Karpas-422 (cell line): ENCODE results near the gene COL4A2. TPM values are rescaled to one million over a fixed set of nuclear protein-coding genes. Genes with fewer than 3 reads are reported as not detected.
"Not testable (repeated sequence)": the region's sequence is repeated elsewhere in the genome, so short reads cannot be mapped to it uniquely, and the experiment has no call there.

Experiments used
- DNase-seq: peaks from one replicate; pipeline ENCODE4 v3.0.0-alpha.2; 2015
- H2AFZ ChIP-seq: fragments of 200-600 bp; sonication (generic); 2 replicates; pipeline ENCODE4 v1.6.1; 2014; ENCODE audit warnings: antibody characterized with exemption, low read length, mixed read lengths
- H3K27ac ChIP-seq: fragments of 200-600 bp; sonication (generic); 2 replicates; pipeline ENCODE4 v1.5.1; 2014; ENCODE audit warnings: mild to moderate bottlenecking, low read length, moderate library complexity
- H3K27me3 ChIP-seq: fragments of 200-600 bp; sonication (generic); 2 replicates; pipeline ENCODE4 v1.6.1; 2014; ENCODE audit warnings: low read length, mixed read lengths
- H3K36me3 ChIP-seq: fragments of 200-600 bp; sonication (generic); 2 replicates; pipeline ENCODE4 v1.6.1; 2014; ENCODE audit warnings: low read length, mixed read lengths; ENCODE audit not compliant: insufficient read depth
- H3K4me1 ChIP-seq: fragments of 200-600 bp; sonication (generic); 2 replicates; pipeline ENCODE4 v1.6.1; 2014; ENCODE audit warnings: mild to moderate bottlenecking, low read length, mixed read lengths
- H3K4me2 ChIP-seq: fragments of 200-600 bp; sonication (generic); 2 replicates; pipeline ENCODE4 v1.6.1; 2014; ENCODE audit warnings: low read length, low read depth, mild to moderate bottlenecking; ENCODE audit not compliant: poor library complexity, severe bottlenecking
- H3K4me3 ChIP-seq: fragments of 200-600 bp; sonication (generic); 2 replicates; pipeline ENCODE4 v1.5.1; 2014; ENCODE audit warnings: mild to moderate bottlenecking, antibody characterized with exemption, low read length, mixed read lengths
- H3K79me2 ChIP-seq: fragments of 200-600 bp; sonication (generic); 2 replicates; pipeline ENCODE4 v1.6.1; 2014; ENCODE audit warnings: mild to moderate bottlenecking, low read length, mixed read lengths
- H3K9ac ChIP-seq: fragments of 200-600 bp; sonication (generic); 2 replicates; pipeline ENCODE4 v1.6.0; 2014; ENCODE audit warnings: low read length
- H3K9me2 ChIP-seq: fragments of 200-600 bp; sonication (generic), shearing (Covaris generic); replicated peaks from 2 replicates; pipeline ENCODE4 v1.6.0; 2014; ENCODE audit warnings: mild to moderate bottlenecking, low read length, moderate library complexity; ENCODE audit not compliant: insufficient read depth
- H3K9me3 ChIP-seq: fragments of 300-700, 200-600 bp; sonication (generic); 2 replicates; pipeline ENCODE4 v1.6.1; 2014; ENCODE audit warnings: low read length, mixed read lengths
- H4K20me1 ChIP-seq: fragments of 200-600 bp; sonication (generic); 2 replicates; pipeline ENCODE4 v1.6.1; 2014; ENCODE audit warnings: mild to moderate bottlenecking, antibody characterized with exemption, low read length, low read depth; ENCODE audit not compliant: insufficient read depth
- total RNA-seq: library from RNA; depleted of rRNA; stranded (reverse); fragments of >200 nt; shearing (Covaris generic); gene quantifications from 2 replicates; pipeline ENCODE4 v1.2.3, GENCODE V29; 2014; ENCODE audit warnings: low replicate concordance

Gene COL4A2
- total RNA-seq, 1 experiment from 2014 or later, result not detected

DNA sequence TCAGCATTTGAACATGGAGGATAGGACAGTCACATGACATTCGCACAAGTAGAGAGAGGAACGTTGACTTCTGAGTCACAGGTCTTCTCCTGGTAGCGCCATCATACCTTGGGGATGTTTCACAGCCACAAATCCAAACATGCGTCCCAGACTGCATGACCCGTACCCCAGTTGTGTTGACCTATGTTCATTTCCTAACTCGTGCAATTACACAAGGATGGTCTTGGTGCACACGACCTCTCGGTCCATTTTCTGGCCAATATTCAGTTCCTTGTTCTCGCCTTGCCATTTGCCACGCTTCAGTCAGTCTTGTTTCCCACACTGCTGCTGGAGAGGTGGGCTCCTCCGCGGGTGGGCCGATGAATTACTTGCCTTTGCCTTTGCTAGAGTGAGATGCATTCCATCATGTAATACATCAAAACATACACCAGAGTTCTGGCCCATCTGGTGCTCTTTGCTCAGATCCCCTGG lies 87.3 kb downstream of the COL4A2 start:
- Histone ChIP-seq H3K4me1 (no peaks in the 10 kb centered on the region), H3K4me3 (no peak overlapping the region), H3K27ac (no peak overlapping the region), H3K9me2 (no peaks in the 10 kb centered on the region), H3K79me2 (no peaks in the 10 kb centered on the region), H4K20me1 (no peaks in the 10 kb centered on the region), H3K27me3 (0 out of 2 replicates have a peak, but pooled peaks cover 1% of the 10 kb centered on the region), H3K4me2 (no peak overlapping the region), H3K36me3 (no peaks in the 10 kb centered on the region), H2AFZ (no peak overlapping the region), H3K9ac (no peak overlapping the region), H3K9me3 (no peaks in the 10 kb centered on the region)
- DNase-seq, result no peak

DNA sequence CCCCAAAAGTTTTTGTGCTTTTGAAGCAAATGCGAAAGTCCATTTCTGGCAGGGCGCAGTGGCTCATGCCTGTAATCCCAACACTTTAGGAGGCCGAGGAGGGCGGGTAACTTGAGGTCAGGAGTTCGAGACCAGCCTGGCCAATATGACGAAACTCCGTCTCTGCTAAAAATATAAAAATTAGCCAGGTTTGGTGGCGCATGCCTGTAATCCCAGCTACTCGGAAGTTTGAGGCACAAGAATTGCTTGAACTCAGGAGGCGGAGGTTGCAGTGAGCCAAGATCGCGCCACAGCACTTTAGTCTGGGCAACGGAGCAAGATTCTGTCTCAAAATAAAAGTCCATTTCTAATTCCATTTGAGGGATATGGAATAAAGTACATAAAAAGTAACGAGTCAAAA lies 88.5 kb downstream of the COL4A2 start:
- not testable (repeated sequence) for H3K27ac ChIP-seq, H3K4me3 ChIP-seq

DNA sequence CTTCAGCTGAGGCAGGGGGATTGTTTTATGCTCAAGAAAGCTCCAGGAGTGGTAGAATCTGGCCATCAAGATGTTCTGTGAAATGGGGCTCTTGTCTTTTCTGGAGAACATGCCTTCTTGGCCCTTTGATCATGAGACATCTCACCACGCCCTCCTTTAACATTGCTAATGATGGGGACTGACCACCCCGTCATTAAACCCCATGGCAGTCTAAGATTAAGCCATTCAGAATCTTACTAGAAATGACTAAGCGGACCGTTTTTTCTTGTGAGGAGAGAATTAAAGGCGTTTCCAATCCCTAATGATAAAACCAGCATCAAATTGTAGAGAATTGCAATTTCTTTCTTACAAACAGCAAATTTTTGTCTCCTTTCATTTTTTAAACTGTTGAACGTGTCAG lies 89.4 kb downstream of the COL4A2 start:
- H3K9me2 ChIP-seq, result no peaks in the 10 kb centered on the region
- H3K27ac ChIP-seq, result no peak overlapping the region
- no peak overlapping the region for H3K9ac ChIP-seq
- no peaks in the 10 kb centered on the region for H3K4me1 ChIP-seq
- no peak overlapping the region for H3K4me3 ChIP-seq
- H3K27me3 ChIP-seq, result 0 out of 2 replicates have a peak, but pooled peaks cover 2% of the 10 kb centered on the region
- no peaks in the 10 kb centered on the region for H3K36me3 ChIP-seq
- no peaks in the 10 kb centered on the region for H3K79me2 ChIP-seq
- no peaks in the 10 kb centered on the region for H4K20me1 ChIP-seq
- no peak overlapping the region for H3K4me2 ChIP-seq
- no peak overlapping the region for H2AFZ ChIP-seq
- no peak for DNase-seq
- no peaks in the 10 kb centered on the region for H3K9me3 ChIP-seq

More for the DNA sequence above, 88.5 kb downstream of the COL4A2 start:
- H2AFZ ChIP-seq, H3K9me3 ChIP-seq, DNase-seq, H3K9me2 ChIP-seq, H4K20me1 ChIP-seq, H3K9ac ChIP-seq, H3K79me2 ChIP-seq, H3K4me2 ChIP-seq, H3K27me3 ChIP-seq, H3K4me1 ChIP-seq, H3K36me3 ChIP-seq: not testable (repeated sequence)

DNA sequence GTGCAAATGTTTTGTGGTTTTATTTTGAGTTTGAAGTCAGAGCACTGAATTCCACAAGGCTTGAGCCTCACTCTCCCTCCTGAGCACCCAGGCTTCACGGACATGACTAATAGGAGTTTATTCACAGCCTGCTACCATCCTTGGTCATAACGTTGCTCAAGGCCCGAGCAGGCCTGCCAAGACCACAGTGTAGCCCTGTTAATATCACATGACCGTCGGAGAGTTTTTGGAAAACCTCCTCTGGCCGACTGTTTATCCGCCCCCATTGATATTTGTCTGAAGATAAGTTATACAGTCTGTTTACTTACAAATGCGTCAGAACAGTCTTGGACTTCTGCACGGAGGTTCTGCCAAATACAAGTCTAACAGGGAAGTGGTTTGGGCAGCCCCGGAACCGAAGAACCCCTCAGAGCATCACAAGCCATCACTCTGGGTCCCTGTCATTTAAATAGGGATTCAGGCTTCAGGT lies 89.9 kb downstream of the COL4A2 start:
- no peak overlapping the region for H3K4me3 ChIP-seq
- H3K79me2 ChIP-seq, result no peaks in the 10 kb centered on the region
- no peaks in the 10 kb centered on the region for H3K9me2 ChIP-seq
- H3K4me2 ChIP-seq, result no peak overlapping the region
- no peak overlapping the region for H3K9ac ChIP-seq
- H4K20me1 ChIP-seq, result no peaks in the 10 kb centered on the region
- 0 out of 2 replicates have a peak, but pooled peaks cover 2% of the 10 kb centered on the region for H3K27me3 ChIP-seq
- no peak for DNase-seq
- no peak overlapping the region for H2AFZ ChIP-seq
- H3K4me1 ChIP-seq, result no peaks in the 10 kb centered on the region
- H3K9me3 ChIP-seq, result no peaks in the 10 kb centered on the region
- no peaks in the 10 kb centered on the region for H3K36me3 ChIP-seq
- no peak overlapping the region for H3K27ac ChIP-seq

DNA sequence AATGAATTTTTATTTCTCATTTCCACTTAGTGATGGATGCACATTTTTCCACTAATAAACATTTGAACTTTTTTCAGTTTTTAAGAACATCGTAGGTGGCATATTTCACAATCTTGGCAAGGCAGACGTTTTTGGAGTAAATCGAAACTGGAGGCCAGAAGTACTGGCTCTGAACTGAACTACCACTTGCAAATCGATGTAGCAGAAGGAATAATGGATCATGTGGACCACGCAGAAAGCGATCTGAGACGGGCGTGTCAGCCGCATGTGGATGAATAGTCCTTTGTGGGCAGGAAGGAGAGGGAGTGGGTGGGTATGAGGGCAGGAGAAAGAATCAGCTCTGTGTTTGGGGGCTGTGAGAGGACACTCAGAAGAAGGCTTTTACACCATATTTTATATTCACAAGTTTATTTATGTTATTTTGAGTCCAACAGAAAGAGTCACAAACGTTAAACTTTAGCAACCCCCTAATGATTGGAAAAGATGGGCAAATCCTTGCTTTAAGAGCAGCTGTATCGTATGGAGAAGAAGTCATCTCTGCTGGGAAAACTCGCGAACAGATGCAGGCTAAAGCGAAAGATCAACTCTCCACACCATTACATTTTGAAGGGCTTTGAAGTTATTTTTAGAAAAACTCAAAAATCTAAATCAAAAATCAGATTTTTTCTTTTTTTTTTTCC lies 90.5 kb downstream of the COL4A2 start:
- DNase-seq, result no peak
- Histone ChIP-seq H3K36me3 (no peaks in the 10 kb centered on the region), H3K9me3 (no peaks in the 10 kb centered on the region), H3K27ac (no peak overlapping the region), H3K4me1 (no peaks in the 10 kb centered on the region), H3K4me2 (no peak overlapping the region), H2AFZ (no peak overlapping the region), H3K79me2 (no peaks in the 10 kb centered on the region), H3K27me3 (0 out of 2 replicates have a peak, but pooled peaks cover 2% of the 10 kb centered on the region), H3K9ac (no peak overlapping the region), H3K4me3 (no peak overlapping the region), H3K9me2 (no peaks in the 10 kb centered on the region), H4K20me1 (no peaks in the 10 kb centered on the region)

DNA sequence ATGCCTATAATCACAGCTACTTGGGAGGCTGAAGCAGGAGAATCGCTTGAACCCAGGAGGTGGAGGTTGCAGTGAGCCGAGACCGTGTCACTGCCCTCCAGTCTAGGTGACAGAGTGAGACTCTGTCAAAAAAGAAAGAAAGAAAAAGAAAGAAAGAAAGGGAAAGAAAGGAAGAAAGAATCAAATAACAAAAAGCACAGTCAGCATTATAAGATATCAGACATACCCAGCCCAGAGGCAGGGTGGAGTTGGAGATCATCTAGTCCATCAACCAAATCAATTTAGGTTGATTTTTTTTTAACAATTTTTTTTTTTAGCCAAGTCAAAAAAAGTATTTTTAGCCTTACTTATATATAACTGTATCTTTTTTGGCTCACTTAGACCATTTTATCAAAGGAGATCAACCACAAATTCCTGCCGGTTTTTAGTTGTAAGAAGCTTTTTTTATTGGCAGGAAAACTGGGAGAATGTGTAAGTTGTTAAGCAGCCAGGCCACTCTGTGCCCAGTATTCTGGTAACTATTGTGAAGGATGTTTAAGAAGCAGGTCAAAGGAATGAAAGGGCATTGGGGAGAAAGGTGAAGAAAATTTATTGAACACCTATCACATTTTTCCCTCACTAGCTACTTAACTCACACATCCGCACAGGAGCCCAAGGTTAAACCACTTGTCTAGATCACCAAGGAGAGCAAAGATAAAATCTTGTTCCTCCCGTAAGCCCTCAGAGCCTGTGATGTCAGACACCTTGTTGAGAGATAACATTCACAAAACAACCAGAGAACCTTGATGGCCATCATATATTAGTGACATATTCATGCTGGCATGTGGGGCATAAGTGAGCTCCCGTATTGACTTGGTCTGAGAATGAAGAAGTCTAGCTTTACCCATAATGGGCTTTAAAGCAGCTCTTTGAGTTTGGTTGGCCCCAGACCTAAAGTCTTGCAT lies 91.8 kb downstream of the COL4A2 start:
- no peaks in the 10 kb centered on the region for H3K4me1 ChIP-seq
- no peaks in the 10 kb centered on the region for H3K9me3 ChIP-seq
- H3K27ac ChIP-seq, result no peak overlapping the region
- H3K36me3 ChIP-seq, result no peaks in the 10 kb centered on the region
- H3K27me3 ChIP-seq, result 0 out of 2 replicates have a peak, but pooled peaks cover 2% of the 10 kb centered on the region
- no peaks in the 10 kb centered on the region for H4K20me1 ChIP-seq
- no peak overlapping the region for H3K4me3 ChIP-seq
- H3K9ac ChIP-seq, result no peak overlapping the region
- no peak overlapping the region for H3K4me2 ChIP-seq
- H3K79me2 ChIP-seq, result no peaks in the 10 kb centered on the region
- H3K9me2 ChIP-seq, result no peaks in the 10 kb centered on the region
- no peak overlapping the region for H2AFZ ChIP-seq
- no peak for DNase-seq

DNA sequence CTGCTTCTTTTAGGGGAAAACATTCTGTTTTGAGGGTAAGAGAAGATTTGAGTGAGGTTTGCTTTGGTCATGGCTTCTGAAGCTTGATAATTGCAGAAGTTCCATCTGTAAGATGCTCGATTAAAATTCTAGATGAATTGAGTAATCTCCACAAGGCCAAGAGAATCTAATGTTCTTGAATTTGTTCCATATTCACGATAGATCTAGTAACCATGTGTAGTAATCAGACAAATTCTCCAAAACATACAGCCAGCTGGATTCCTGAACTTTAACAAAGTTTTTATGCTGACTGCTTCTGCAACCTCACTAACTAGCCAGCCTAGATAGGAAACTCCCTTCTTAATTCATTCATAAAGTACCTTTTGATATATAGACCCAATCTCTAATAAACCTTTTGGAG lies 92.7 kb downstream of the COL4A2 start:
- no peak overlapping the region for H3K27ac ChIP-seq
- DNase-seq, result no peak
- H3K4me1 ChIP-seq, result no peaks in the 10 kb centered on the region
- no peaks in the 10 kb centered on the region for H3K36me3 ChIP-seq
- H3K79me2 ChIP-seq, result no peaks in the 10 kb centered on the region
- H2AFZ ChIP-seq, result no peak overlapping the region
- no peak overlapping the region for H3K4me2 ChIP-seq
- H3K9me3 ChIP-seq, result no peaks in the 10 kb centered on the region
- no peak overlapping the region for H3K4me3 ChIP-seq
- H3K27me3 ChIP-seq, result 0 out of 2 replicates have a peak, but pooled peaks cover 2% of the 10 kb centered on the region
- H3K9ac ChIP-seq, result no peak overlapping the region
- no peaks in the 10 kb centered on the region for H3K9me2 ChIP-seq
- H4K20me1 ChIP-seq, result no peaks in the 10 kb centered on the region
